ENCODE measurements around the gene AFF3.

GRCh38 chr2:99689145-99689742, 453.1 kb downstream of the AFF3 start:
- no peak for TF ChIP-seq CTCF (conservative IDR thresholded peaks at IDR 0.05 in 1 of 2, IDR thresholded peaks at IDR 0.05 in 1 of 2; ENCODE audit: extremely low read depth in 1 of 2, insufficient read depth in 1 of 2, low read depth in 1 of 2, low read length in 2 of 2)
- TF ChIP-seq EZH2 (IDR thresholded peaks at IDR 0.05; ENCODE audit: borderline replicate concordance, low read length) = no peak

Measured in mammary epithelial cell (primary cell).